MM.1S (cell line): ENCODE data around the gene RCOR1.

Experiments
- CTCF ChIP-seq: fragments of 300-600 bp; sonication (generic); IDR thresholded peaks from 2 replicates; pipeline ENCODE4 v1.5.1; 2016; ENCODE audit warnings: antibody characterized with exemption, low read length, mixed read lengths
- EZH2 ChIP-seq: fragments of 300-600 bp; sonication (generic); optimal IDR thresholded peaks from 2 replicates; pipeline ENCODE3; 2017; ENCODE audit warnings: low read depth, mild to moderate bottlenecking, antibody characterized with exemption, low read length, mixed read lengths

GRCh38 chr14:102688290-102688689, 95.8 kb downstream of the RCOR1 start:
- TF ChIP-seq CTCF, result no peak
- TF ChIP-seq EZH2, result no peak
